Colonic mucosa (tissue), 4 donors: ENCODE data around the gene ANK2. TPM values are rescaled to one million over a fixed set of nuclear protein-coding genes. Genes with fewer than 3 reads are reported as not detected.

Experiments
- DNase-seq: peaks from one replicate; pipeline ENCODE4 v3.0.0-alpha.2; 2020
- H3K27ac ChIP-seq: fragments of 200-600 bp; one replicate; pipeline ENCODE4 v1.8.0; 2021
- H3K27me3 ChIP-seq: fragments of 200-600 bp; one replicate; pipeline ENCODE4 v1.8.0; 2021
- H3K36me3 ChIP-seq: fragments of 200-600 bp; one replicate; pipeline ENCODE4 v1.8.0; 2021
- H3K4me1 ChIP-seq: fragments of 200-600 bp; one replicate; pipeline ENCODE4 v1.8.0; 2021; ENCODE audit warnings: mild to moderate bottlenecking
- H3K4me3 ChIP-seq: fragments of 200-600 bp; one replicate; pipeline ENCODE4 v1.8.0; 2021
- H3K9ac ChIP-seq, 2 donors: one replicate each; pipeline ENCODE4 v1.7.0; 2013; ENCODE audit warnings: control low read depth in 2 of 2, low read depth in 2 of 2, low read length in 2 of 2
- H3K9me3 ChIP-seq: fragments of 200-600 bp; one replicate; pipeline ENCODE4 v1.8.0; 2021
- CTCF ChIP-seq: fragments of 200-600 bp; IDR thresholded peaks from one replicate; pipeline ENCODE4 v1.8.0; 2022; ENCODE audit warnings: antibody characterized with exemption, mild to moderate bottlenecking
- intact Hi-C: fragments of 100-400 bp; cut with DNase I; formaldehyde crosslinking; loops from one replicate; pipeline ENCODE4 v1.14.1; 2022
- microRNA-seq: library from miRNA; unstranded; fragments of <30 nt; microRNA quantifications from one replicate; pipeline ENCODE4, GENCODE V29; 2019
- total RNA-seq, 2 donors: library from RNA; stranded (reverse); fragmentation: NEBNext Ultra II Directional in 1 of 2; extraction: Animal tissue kit (Norgen Biotek cat#: 25700) in 1 of 2; gene quantifications; one replicate each; pipeline ENCODE4 v1.2.1, GENCODE V29; 2021
- donor health status: healthy.
- donor health status: DM: no; HTN: no; CAD: no.
- donor health status: DM: no; HTN: no; CAD: no.

Gene ANK2
- total RNA-seq, 2 donors from 2014 or later, result 4.6 to 20.7 TPM

- DNase-seq, result no peak
- H3K4me3 ChIP-seq, result no peak overlapping the region
- intact Hi-C loops, result no loop called here
- H3K4me1 ChIP-seq, result no peaks in the 10 kb centered on the region
- no peak for TF ChIP-seq CTCF
- H3K36me3 ChIP-seq, result no peaks in the 10 kb centered on the region
- H3K27me3 ChIP-seq, result no peaks in the 10 kb centered on the region
- no peaks in the 10 kb centered on the region for H3K9me3 ChIP-seq
- H3K9ac ChIP-seq, result no peak overlapping the region
- no peak overlapping the region for H3K27ac ChIP-seq
Observed at GRCh38 chr4:113411496-113411938, 362.1 kb downstream of the ANK2 start.

- Histone ChIP-seq H3K9me3 (no peaks in the 10 kb centered on the region), H3K27ac (no peak overlapping the region), H3K36me3 (no peaks in the 10 kb centered on the region), H3K27me3 (no peaks in the 10 kb centered on the region), H3K4me3 (no peak overlapping the region), H3K4me1 (no peaks in the 10 kb centered on the region), H3K9ac (no peak overlapping the region)
- no peak for DNase-seq
- intact Hi-C loops, result no loop called here
- no peak for TF ChIP-seq CTCF
Observed at GRCh38 chr4:113419631-113420030, 370.2 kb downstream of the ANK2 start.

- Histone ChIP-seq H3K27ac (no peak overlapping the region), H3K36me3 (no peaks in the 10 kb centered on the region), H3K4me3 (no peak overlapping the region), H3K9ac (no peak overlapping the region), H3K4me1 (no peaks in the 10 kb centered on the region), H3K9me3 (no peaks in the 10 kb centered on the region), H3K27me3 (no peaks in the 10 kb centered on the region)
- intact Hi-C loops, result no loop called here
- no peak for DNase-seq
- no peak for TF ChIP-seq CTCF
Observed at GRCh38 chr4:113420938-113421337, 371.5 kb downstream of the ANK2 start.

GRCh38 chr4:113423631-113424030, 374.2 kb downstream of the ANK2 start:
- intact Hi-C loops, result no loop called here
- TF ChIP-seq CTCF, result no peak
- Histone ChIP-seq H3K9me3 (no peaks in the 10 kb centered on the region), H3K4me1 (no peaks in the 10 kb centered on the region), H3K27ac (no peak overlapping the region), H3K36me3 (no peaks in the 10 kb centered on the region), H3K27me3 (no peaks in the 10 kb centered on the region), H3K4me3 (no peak overlapping the region), H3K9ac (no peak overlapping the region)
- DNase-seq, result no peak

GRCh38 chr4:113433116-113433515, 383.7 kb downstream of the ANK2 start:
- TF ChIP-seq CTCF, result no peak
- no peak overlapping the region for H3K27ac ChIP-seq
- no peaks in the 10 kb centered on the region for H3K36me3 ChIP-seq
- intact Hi-C loops, result no loop called here
- no peak overlapping the region for H3K9ac ChIP-seq
- no peak for DNase-seq
- H3K27me3 ChIP-seq, result no peaks in the 10 kb centered on the region
- no peaks in the 10 kb centered on the region for H3K9me3 ChIP-seq
- H3K4me3 ChIP-seq, result no peak overlapping the region
- no peaks in the 10 kb centered on the region for H3K4me1 ChIP-seq

Small RNAs within 50 kb of the gene (microRNA-seq; reads per million reads assigned to microRNA genes)
- gene MIR1243 (1.7 reads per million), gene MIR8082 (not detected)
